IPS-18c (cell line): Measurements from ENCODE around the gene GRAMD1A.
"Not testable (repeated sequence)": the region's sequence is repeated elsewhere in the genome, so short reads cannot be mapped to it uniquely, and the experiment has no call there.

Experiments
- H3K4me3 ChIP-seq: 2 replicates; pipeline ENCODE4 v1.7.0; 2013; ENCODE audit warnings: low read depth, mild to moderate bottlenecking, low read length, moderate library complexity; ENCODE audit not compliant: insufficient read depth
- H3K9me3 ChIP-seq: one replicate; pipeline ENCODE4 v1.6.1; 2013; ENCODE audit warnings: mild to moderate bottlenecking, low read length, moderate library complexity; ENCODE audit not compliant: control insufficient read depth, insufficient read depth

GRAMD1A gene

DNA sequence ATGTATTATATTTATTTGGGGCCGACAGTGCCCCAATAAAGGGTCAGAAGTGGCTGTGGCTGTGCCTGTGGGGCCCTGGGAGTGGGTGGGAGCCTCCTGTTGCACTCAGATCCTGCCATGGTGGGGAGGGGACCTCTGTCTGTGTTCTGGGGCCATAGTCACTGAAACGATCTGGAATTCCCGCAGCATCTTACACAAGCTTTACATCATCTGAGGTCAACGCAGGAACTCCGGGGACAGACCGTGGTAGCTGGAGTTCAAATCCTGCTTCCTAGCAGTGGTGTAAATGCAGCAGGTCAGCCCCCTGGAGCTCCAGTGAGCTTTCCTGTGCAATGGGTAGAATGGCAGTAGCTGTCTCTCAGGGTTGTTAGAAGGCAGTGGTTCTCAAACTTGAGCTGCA lies 26.3 kb downstream of the GRAMD1A start:
- no peak overlapping the region for H3K4me3 ChIP-seq
- H3K9me3 ChIP-seq = no peaks in the 10 kb centered on the region

DNA sequence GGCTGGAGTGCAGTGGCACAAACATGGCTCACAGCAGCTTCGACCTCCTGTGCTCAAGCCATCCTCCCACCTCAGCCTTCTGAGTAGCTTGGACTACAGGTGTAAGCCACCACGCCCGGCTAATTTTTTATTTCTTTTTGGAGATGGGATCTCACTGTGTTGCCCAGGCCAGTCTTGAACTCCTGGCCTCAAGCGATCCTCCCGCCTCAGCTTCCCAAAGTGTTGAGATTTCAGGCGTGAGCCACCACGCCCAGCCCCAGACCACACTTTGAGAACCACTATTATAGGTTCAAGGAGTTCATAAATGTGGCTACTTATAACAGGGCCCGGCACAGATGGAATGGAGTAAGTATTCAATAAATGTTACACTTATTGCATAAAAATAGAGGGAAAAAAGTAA lies 26.9 kb downstream of the GRAMD1A start:
- no peaks in the 10 kb centered on the region for H3K9me3 ChIP-seq
- no peak overlapping the region for H3K4me3 ChIP-seq

DNA sequence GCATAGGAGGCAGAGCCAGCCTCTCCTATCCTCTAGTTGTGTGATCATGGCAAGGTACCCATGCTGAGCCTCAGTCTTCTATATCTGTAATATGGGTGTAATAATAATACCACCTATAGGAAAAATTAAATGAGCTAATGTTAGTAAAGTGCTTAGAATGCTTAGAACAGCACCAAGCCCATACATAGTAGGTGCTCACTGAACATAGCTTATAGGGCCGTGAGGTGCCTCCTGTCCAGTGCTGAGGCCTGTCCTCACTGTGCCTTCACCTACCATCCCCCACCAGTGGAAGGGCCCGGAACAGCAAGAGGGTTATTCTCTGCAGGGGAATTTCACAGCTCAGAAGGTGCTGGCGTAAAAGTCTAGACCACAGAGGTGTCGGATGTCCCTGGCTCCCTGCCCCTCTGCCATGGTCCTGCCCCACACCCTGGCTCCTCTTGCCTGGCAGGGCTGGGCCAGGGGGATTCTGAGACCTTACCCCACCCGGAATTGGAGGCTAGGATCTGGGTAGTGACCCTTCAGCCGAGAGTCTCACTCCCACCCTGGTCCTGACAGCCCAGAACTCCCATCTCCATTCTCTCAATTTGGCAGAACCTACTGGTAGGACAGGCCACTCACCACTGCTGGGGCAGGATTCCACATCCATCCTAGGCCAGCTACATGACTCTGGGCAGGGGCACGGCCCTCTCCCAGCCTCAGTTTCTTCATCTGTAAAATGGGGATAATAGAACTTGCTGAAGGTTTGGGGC lies 27.9 kb downstream of the GRAMD1A start:
- H3K9me3 ChIP-seq = no peaks in the 10 kb centered on the region
- H3K4me3 ChIP-seq = no peak overlapping the region

DNA sequence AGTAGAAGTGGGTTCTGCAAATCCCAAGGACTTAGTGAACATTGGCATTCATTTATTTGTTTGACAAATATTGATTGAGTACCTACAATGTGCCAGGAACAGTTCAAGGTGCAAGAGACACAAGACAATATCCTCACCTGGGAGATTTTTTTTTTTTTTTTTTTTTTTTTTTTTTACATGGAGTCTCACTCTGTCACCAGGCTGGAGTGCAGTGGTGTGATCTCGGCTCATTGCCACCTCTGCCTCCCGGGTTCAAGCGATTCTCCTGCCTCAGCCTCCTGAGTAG lies 28.4 kb downstream of the GRAMD1A start:
- H3K4me3 ChIP-seq, H3K9me3 ChIP-seq: not testable (repeated sequence)

DNA sequence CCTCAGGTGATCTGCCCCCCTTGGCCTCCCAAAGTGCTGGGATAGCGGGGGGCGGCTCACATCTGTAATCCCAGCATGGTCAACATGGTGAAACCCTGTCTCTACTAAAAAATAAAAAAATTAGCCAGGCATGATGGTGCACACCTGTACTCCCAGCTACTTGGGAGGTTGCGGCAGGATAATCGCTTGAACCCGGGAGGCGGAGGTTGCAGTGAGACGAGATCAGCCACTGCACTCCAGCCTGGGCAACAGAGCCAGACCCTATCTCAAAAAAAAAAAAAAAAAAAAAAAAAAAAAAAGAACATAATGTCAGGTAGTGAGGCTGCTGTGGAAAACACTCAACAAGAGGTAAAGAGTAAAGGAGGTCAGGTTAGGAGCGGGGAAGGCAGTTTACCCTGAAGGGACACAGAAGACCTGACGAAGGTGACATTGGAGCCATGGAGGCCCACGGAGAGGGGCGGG lies 29.2 kb downstream of the GRAMD1A start:
- not testable (repeated sequence) for H3K9me3 ChIP-seq, H3K4me3 ChIP-seq

DNA sequence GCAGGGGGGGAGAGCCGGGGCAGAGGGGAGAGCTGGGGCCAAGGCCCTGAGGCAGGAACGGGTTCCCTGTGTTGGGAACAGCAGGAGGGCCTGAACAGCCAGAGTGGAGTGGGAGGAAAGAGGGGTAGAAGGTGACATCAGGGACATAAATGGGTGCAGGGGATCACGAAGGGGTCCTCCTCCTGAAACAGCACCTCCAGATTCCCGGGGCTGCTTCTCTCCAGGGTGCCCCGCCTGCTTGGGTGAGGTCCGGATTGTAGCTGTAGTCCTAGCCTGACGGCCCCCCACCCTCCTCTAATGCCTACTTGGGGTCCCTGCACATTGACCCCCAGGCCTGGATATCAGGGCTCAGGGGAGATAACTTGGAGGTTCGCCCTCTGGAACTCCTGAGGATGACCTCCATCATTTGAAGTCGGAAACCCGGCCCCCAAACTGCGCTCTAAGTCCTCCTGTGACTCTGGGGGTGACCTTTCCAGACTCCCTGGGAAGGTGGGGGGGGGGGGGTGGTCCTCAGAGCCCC lies 29.7 kb downstream of the GRAMD1A start:
- H3K9me3 ChIP-seq = no peaks in the 10 kb centered on the region
- H3K4me3 ChIP-seq = peak overlapping the region; percentile 42; the same call in 1 of the 2 replicates

DNA sequence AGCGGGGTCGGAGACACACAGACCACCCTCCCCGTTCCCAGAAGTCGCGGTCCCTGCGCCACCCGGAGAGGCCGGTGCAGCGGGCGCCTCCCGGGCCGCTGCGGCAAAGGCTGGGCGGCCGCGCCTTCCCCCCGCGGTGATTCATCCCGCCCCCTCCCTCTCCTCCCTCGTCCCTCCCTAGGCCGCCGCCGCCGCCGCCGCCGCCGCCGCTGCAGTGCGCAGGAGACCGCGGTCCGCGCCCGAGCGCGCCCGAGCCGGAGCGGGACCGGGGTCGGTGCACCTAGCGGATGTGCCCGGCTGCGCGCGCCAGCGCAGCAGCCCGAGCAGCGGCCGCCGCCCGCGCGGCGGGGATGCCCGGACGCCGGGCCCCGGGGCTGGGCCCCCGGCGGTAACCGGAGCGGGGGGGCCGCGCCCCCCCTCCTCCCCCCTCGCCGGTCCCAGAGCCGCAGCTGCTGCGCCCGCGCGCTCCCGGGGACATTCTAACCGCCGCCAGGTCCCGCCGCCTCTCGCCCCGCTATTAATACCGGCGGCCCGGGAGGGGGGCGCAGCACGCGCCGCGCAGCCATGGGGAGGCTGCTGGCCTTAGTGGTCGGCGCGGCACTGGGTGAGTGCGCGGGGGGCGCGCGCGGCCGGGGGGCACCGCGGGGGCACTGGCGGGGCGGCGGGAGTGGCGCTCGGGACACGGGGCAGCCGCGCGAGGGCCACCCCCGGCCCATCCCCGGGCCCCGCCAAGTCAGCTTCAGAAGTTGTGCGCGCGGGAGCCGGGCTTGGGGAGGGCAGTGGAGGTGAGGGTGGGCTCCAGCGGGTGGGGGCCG lies 30.3 kb downstream of the GRAMD1A start, which contains the start of gene SCN1B:
Gene SCN1B, plus strand, starts transcription at position 214 of the 815 bp plus-strand sequence. Its CDS starts 351 bp downstream, at position 565.
- Histone ChIP-seq H3K4me3 (peak within 1 kb of the TSS; percentile 42), H3K9me3 (no peaks in the 10 kb centered on the region)

DNA sequence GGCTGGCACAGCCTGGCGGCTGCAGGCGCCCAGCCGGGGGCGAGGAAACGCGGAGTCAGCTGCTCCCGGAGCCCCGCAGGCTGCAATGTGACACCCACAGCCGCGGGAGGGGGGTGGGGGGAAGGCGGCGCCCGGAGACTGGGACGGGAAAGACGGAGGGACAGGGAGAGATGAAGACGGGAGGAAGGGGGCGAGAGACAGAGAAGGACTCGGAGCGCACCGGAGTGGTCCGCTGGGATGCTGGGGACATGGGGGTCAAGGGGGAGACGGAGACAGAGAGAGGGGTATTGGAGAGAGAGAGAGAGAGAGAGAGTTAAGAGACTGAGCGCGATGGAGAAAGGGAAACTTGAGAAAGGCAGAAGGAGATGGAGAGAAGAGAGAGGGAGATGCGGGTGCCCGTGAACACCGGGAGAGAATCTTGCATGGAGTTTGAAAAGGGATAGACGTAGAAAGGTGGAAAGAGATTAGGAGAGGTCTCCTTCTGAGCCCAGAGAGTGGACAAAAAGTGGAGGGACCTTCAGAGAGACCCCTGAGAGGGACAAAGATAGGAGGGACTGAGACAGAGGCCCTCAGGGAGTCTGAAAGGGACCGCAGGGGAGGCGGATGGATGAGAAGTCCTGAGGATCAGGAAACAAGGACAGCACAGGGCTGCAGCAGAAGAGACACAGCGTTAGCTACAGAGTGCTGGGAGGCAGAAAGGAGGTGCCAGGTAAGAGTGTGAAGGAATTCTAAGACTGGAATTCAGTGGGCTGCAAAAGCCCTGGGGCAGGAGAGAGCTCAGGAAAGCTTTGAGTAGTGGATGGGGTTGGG lies 31.2 kb downstream of the GRAMD1A start:
- peak overlapping the region; percentile 42 for H3K4me3 ChIP-seq
- no peaks in the 10 kb centered on the region for H3K9me3 ChIP-seq

DNA sequence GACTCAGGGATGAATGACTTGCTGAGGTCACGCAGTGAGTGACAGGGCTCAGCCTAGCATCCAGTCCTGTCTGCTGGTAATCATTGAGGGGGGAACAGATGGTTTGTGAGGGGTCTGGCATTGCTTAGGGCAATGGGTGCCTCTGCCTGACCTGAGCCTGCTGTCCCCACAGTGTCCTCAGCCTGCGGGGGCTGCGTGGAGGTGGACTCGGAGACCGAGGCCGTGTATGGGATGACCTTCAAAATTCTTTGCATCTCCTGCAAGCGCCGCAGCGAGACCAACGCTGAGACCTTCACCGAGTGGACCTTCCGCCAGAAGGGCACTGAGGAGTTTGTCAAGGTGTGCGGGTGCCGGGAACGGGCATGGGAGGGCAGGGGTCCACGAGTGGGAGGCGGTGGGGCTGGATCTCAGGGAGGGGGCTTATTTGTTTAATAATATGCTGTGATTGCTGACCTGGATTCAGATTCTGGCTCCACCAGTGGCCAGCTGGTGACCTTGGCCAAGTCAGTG lies 32.3 kb downstream of the GRAMD1A start:
- Histone ChIP-seq H3K9me3 (no peaks in the 10 kb centered on the region), H3K4me3 (no peak overlapping the region)

DNA sequence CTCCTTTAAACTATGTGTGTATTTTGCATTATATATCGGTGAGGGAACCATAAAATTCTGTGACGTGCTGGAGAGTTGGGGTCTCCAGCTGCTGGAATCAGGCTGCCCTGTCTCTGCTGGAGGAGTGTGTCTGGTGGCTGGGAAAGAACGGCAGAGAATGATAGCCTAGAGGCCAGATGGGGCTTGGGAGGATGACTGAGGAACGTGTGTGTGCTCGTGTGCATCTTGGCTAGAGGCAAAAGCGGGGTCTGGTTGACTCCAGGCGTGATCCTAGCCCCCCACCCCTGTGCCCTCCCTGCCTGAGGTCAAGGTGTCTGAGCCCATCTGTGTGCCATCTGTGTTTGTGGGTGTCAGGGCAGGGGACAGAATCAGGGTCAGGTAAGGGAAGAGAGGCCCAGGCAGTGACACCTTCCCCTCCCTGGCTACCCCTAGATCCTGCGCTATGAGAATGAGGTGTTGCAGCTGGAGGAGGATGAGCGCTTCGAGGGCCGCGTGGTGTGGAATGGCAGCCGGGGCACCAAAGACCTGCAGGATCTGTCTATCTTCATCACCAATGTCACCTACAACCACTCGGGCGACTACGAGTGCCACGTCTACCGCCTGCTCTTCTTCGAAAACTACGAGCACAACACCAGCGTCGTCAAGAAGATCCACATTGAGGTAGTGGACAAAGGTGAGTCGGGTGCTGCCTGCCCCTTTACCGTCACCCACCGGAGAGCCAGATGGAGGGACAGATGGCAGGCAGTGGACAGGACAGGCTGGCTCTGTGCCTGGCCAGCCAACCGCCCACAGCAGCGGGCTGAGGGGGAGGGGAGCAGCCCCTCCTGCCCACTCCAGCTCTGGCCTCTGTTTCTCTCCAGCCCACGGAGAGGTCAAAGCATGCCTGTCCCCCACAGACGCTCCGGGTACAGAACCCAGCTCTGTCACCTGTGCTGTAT lies 33.2 kb downstream of the GRAMD1A start:
- Histone ChIP-seq H3K9me3 (no peaks in the 10 kb centered on the region), H3K4me3 (no peak overlapping the region)

DNA sequence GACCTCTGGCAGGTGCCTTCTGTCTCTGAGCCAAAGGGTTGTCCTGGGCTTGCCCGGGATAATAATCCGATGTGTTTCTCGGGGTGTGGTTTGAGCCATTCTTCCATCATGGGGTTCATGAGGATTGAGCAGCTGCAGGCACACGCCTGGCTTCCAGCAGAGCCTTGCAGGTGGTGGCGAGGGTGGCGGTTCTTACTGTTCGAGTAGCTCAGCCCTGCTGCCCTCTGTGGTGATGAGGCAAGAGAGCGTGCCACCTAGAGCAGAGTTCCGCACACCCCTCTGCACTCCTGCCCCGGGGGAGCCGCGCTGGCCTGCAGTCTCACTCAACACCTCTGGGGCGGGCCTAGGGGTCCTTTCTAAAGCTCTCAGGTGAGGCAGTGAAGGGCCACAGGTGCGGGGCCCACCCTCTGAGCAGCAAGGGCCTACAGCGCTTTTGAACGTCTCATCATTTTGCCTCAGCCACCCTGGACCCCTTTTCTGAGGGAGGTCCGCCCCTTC lies 33.9 kb downstream of the GRAMD1A start:
- Histone ChIP-seq H3K9me3 (no peaks in the 10 kb centered on the region), H3K4me3 (no peak overlapping the region)

DNA sequence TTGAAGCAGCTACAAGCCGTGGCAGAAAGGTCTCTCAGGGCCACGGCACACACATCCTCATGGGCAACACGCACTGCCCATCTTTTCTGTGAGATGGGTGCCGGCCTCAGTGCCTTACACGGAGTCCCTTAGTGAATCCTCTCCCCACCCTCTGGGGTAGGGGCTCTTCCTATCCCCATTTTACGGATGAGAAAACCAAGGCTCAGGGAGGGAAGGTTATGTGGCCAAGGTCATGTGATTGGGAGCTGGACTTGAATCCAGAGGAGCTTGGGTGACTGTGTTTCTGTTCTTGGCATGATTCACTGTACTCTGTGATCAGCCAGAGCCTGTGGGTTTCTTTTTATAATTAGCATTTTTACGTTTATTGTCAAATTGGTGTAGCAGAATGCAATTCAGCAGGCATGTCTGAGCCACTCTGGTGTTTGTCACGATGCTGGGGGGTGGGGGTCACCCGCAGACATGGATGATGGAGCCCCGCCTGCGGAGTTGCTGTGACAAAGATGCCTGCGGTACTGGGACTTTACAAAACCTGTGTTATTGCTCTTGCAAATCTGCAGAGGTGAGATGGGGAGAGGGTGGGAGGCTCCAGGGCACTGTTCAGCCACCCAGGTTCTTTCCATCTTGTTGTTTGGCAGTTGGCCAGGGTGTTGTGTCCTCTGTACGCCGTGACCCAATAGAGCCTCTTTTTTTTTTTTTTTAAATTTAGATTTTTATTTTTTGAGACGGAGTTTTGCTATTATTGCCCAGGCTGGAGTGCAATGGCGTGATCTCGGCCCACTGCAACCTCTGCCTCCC lies 34.7 kb downstream of the GRAMD1A start:
- no peak overlapping the region for H3K4me3 ChIP-seq
- H3K9me3 ChIP-seq = no peaks in the 10 kb centered on the region

DNA sequence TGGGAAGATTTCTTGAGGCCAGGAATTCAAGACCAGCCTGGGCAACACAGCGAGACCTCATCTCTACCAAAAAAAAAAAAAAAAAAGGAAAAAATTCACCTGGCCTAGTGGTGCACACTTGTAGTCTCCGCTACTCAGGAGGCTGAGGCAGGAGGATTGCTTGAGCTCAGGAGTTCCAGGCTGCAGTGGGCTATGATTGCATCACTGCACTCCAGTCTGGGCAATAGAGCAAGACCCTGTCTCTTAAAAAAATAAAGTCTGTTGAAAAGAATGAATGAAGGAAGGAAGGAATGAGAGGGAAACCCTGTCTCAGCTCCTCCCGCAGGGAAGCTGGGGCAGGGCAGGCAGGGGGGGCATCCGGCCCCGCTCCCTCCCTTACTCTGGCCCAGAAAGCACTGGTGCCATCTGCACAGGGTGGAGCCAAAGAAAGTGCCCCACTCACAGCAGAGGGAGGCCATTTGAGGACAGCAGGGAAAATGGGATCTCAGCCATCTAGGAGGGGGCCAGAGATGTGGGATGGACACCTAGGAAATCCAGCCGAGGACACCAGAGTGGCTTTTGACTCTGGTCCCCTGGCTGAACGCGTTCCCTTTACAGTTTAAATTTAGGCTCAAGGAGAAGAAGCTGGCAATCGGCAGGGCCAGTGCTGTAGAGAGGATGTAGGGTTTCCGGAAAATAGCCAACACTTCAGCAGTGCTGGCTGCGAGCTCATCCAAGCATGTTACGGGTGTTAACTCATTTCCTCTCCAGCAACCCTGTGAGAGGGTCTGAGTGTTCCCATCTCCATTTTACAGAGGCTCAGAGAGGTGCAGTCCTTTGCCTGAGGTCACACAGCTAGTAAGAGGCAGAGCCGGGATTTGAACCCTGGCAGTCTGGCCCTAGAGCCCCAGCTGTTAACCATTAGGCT lies 37.8 kb downstream of the GRAMD1A start:
- H3K9me3 ChIP-seq = no peaks in the 10 kb centered on the region
- H3K4me3 ChIP-seq = no peak overlapping the region

DNA sequence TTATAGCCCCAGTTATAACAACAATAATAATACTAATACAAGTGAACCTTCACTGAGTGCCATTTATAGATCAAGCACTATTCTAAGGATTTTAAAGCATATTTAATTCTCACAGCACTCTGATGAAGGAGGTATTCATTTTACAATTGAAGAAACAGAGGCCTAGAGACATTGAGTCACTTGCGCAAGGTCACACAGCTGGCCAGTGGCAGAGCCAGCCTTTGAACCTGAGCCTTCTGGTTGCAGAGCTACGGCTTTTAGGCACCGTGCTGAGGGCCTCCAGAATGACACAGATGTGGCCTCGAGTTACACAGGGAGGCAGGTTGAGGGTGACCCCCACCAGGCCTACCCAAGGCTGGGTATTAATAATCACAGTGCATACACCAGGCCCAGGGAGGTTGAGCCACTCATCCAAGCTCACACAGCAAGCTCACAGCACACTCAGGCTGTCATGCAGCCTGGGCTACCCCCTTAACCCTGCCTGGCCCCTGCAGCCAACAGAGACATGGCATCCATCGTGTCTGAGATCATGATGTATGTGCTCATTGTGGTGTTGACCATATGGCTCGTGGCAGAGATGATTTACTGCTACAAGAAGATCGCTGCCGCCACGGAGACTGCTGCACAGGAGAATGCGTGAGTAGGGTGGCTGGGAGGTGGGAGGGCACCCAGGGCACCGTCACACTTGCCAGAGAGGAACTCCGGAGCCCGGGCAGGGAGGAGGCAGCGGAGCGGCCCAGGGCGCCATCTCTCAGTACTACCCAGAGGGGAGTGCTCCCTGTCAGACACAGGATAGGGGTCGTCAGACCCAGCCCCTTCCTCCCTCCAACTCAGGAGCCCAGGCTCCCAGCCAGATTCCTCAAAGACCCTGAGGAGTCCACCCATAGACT lies 38.7 kb downstream of the GRAMD1A start:
- H3K4me3 ChIP-seq = no peak overlapping the region
- no peaks in the 10 kb centered on the region for H3K9me3 ChIP-seq
